Measurements from ENCODE around the gene ANKS1A. TPM values are rescaled to one million over a fixed set of nuclear protein-coding genes. Genes with fewer than 3 reads are reported as not detected.
"Not testable (repeated sequence)": the region's sequence is repeated elsewhere in the genome, so short reads cannot be mapped to it uniquely, and the experiment has no call there.

ANKS1A gene
- total RNA-seq, 1 donor from 2014 or later = 35.1 TPM

- no peak for DNase-seq (ENCODE audit: low read depth in 2 of 2)
Measured at GRCh38 chr6:34917626-34918285, 28.7 kb downstream of the ANKS1A start.

GRCh38 chr6:34919651-34920050 is 30.6 kb downstream of the ANKS1A start:
- peak in 1 of 2 donors; percentile 87 for DNase-seq (ENCODE audit: low read depth in 2 of 2)

- no peak for DNase-seq (ENCODE audit: low read depth in 2 of 2)
Measured at GRCh38 chr6:34920097-34920496, 31.0 kb downstream of the ANKS1A start.

GRCh38 chr6:34922177-34922663 is 33.2 kb downstream of the ANKS1A start:
- peak; percentile 16 to 59 for DNase-seq (ENCODE audit: low read depth in 2 of 2)

- no peak for DNase-seq (ENCODE audit: low read depth in 2 of 2)
Measured at GRCh38 chr6:34924831-34925625, 36.0 kb downstream of the ANKS1A start.

DNA sequence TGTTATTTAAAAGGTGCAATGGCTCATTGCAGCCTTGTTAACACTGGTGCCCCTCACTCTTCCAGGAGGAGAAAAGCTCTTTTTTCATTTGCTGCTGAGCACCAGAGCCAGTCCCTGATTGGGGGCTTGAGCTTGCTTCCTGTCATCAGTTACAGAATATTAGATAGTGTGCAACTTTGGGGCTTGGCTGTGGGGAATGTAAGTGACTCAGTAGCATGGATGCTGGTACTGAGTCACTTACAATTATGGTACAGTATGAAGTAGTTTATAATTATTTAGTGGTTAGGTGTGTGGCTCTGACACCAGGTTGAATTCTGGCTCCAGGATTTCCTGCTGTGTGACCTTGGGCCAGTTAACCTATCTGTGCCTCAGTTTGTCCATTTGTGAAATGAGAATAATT is 37.6 kb downstream of the ANKS1A start:
- peak in 1 of 2 donors; percentile 5 for DNase-seq (ENCODE audit: low read depth in 2 of 2)

- DNase-seq (ENCODE audit: low read depth in 2 of 2) = no peak
Measured at GRCh38 chr6:34928220-34928619, 39.2 kb downstream of the ANKS1A start.

GRCh38 chr6:34928695-34929094 is 39.6 kb downstream of the ANKS1A start:
- DNase-seq (ENCODE audit: low read depth in 2 of 2) = no peak

- peak in 1 of 2 donors; percentile 18 for DNase-seq (ENCODE audit: low read depth in 2 of 2)
Measured at GRCh38 chr6:34929241-34929978, 40.4 kb downstream of the ANKS1A start.

GRCh38 chr6:34930221-34930620 is 41.2 kb downstream of the ANKS1A start:
- peak in 1 of 2 donors; percentile 58 for DNase-seq (ENCODE audit: low read depth in 2 of 2)

- DNase-seq (ENCODE audit: low read depth in 2 of 2) = not testable (repeated sequence)
Measured at GRCh38 chr6:34932202-34932601, 43.1 kb downstream of the ANKS1A start.

DNA sequence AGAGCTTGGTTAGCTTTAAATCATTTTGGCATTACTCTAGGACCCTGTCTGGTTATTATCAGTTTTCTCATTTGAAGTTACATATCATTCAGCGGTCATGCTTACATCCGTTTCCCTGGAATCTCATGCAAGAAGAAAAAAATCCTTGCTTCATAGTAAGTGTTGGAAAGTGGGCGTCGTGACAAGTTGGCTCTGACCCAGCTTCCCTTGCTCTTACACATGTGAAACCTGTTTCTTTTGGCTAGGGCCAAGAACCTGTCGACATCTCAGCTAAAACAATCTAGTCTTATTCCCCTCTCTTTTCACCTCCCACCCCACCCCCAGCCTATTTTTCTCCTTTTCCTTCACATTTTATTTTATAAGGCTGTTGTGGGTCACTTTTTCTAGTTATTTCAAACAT is 45.5 kb downstream of the ANKS1A start:
- DNase-seq (ENCODE audit: low read depth in 2 of 2) = peak; percentile 83 to 86

- peak in 1 of 2 donors; percentile 57 for DNase-seq (ENCODE audit: low read depth in 2 of 2)
Measured at GRCh38 chr6:34938268-34938667, 49.2 kb downstream of the ANKS1A start.

- peak in 1 of 2 donors; percentile 63 for DNase-seq (ENCODE audit: low read depth in 2 of 2)
Measured at GRCh38 chr6:34940030-34940434, 51.0 kb downstream of the ANKS1A start.

DNA sequence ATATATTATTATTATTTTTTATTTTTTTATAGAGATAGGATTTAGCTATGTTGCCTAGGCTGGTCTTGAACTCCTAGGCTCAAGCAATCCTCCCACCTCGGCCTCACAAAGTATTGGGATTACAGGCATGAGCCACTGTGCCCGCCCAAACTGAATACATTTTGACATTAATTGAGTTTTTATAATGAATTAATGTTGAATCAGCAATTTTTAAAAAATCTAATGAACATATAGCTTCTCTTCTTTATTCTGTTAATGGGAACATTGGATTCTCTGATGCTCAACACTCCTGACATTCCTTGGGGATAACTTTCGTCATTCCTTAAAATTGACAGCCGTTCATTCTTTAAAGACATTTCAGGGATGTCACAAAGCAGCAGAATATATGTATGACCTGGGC is 52.4 kb downstream of the ANKS1A start:
- no peak for DNase-seq (ENCODE audit: low read depth in 2 of 2)

DNA sequence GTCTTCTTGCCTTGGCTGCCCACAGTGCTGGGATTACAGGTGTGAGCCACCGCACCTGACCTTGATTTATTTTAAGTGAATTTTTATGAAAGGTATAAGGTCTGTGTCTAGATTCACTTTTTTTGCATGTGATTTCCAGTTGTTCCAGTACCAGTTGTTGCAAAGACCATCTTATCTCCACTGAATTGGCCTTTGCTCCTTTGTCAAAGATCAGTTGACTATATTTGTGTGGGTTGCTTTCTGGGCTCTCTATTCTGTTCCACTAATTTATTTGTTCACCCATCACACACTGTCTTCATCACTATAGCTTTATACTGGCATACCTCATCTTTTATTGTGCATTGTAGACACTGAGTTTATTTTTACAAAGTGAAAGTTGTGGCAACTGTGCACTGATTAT is 56.3 kb downstream of the ANKS1A start:
- no peak for DNase-seq (ENCODE audit: low read depth in 2 of 2)

- no peak for DNase-seq (ENCODE audit: low read depth in 2 of 2)
Measured at GRCh38 chr6:34947561-34947960, 58.5 kb downstream of the ANKS1A start.

- no peak for DNase-seq (ENCODE audit: low read depth in 2 of 2)
Measured at GRCh38 chr6:34949636-34950035, 60.6 kb downstream of the ANKS1A start.

DNA sequence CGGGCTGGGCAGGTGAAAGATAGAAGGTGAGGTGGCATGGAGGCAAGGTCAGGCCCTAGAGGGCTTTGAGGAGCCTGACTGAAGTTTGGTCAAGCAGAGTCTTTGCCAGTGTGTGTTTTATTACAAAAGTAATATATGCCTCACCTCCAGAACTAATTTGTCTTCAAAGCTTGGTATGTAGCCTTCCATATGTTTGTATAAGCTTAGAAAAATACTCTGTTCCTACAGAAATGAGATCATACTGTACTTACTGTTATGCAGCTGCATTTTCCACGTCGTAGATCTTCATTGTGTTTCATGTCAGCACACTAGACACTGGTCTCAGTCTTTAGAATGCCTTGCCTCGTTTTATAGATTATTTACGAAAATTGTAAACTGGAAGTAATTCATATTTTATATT is 61.8 kb downstream of the ANKS1A start:
- DNase-seq (ENCODE audit: low read depth in 2 of 2) = no peak

- DNase-seq (ENCODE audit: low read depth in 2 of 2) = no peak
Measured at GRCh38 chr6:34951731-34952130, 62.7 kb downstream of the ANKS1A start.

GRCh38 chr6:34953061-34954025 is 64.3 kb downstream of the ANKS1A start:
- peak; percentile 68 to 80 for DNase-seq (ENCODE audit: low read depth in 2 of 2)
